Endothelial cell of umbilical vein (primary cell): ENCODE measurements around the gene SLC7A6. TPM values are rescaled to one million over a fixed set of nuclear protein-coding genes. Genes with fewer than 3 reads are reported as not detected.

Experiments used
- BruUV-seq: library from RNA; stranded (reverse); fragments of 400-500 nt; replicated peaks from 2 replicates; lab custom pipeline; 2021; lab: Mats Ljungman, UMichigan
- CTCF ChIA-PET: fragments of 300-600, 350-600 bp; sonication (Branson Sonifier 250); formaldehyde crosslinking; loops from one replicate; lab custom pipeline; 2021; ENCODE audit warnings: antibody characterized with exemption, inconsistent platforms; lab: Charles Lee
- POLR2A ChIA-PET: fragments of 300-600, 350-600 bp; sonication (Branson Sonifier 250); formaldehyde crosslinking; loops from one replicate; lab custom pipeline; 2021; ENCODE audit warnings: antibody characterized with exemption, inconsistent platforms; lab: Charles Lee
- DNase-seq: peaks from one replicate; pipeline ENCODE4 v3.0.0-alpha.2; 2011; ENCODE audit warnings: low read depth, low spot score
- FAIRE-seq: peaks from 2 replicates; lab custom pipeline; 2011; peaks lifted over from hg19 to GRCh38; lab: Jason Lieb, UNC
- H2AFZ ChIP-seq: 2 replicates; pipeline ENCODE4 v1.6.0; 2012; ENCODE audit warnings: low read depth, low read length, control low read depth, inconsistent platforms
- H3K27ac ChIP-seq: 2 replicates; pipeline ENCODE4 v1.5.1; 2011; ENCODE audit warnings: low read depth, mild to moderate bottlenecking, control low read depth, low read length, moderate library complexity; ENCODE audit not compliant: insufficient read depth
- H3K27me3 ChIP-seq, 2 experiments: 2 replicates each; pipeline versions ENCODE4 v1.6.0 to v1.6.1; 2011; ENCODE audit warnings: low read length in 2 of 2, mixed read lengths in 1 of 2; ENCODE audit not compliant: control insufficient read depth in 2 of 2, insufficient read depth in 2 of 2
- H3K36me3 ChIP-seq, 2 experiments: 2 replicates in 1 of 2; 3 replicates in 1 of 2; pipeline ENCODE4 v1.5.1; 2011; ENCODE audit warnings: low read length in 2 of 2, mild to moderate bottlenecking in 1 of 2, moderate library complexity in 1 of 2; ENCODE audit not compliant: control insufficient read depth in 2 of 2, insufficient read depth in 2 of 2; ENCODE audit errors: extremely low read depth in 1 of 2
- H3K4me1 ChIP-seq: 3 replicates; pipeline ENCODE4 v1.5.1; 2011; ENCODE audit warnings: mild to moderate bottlenecking, low read length; ENCODE audit not compliant: control insufficient read depth, insufficient read depth; ENCODE audit errors: extremely low read depth
- H3K4me2 ChIP-seq: 2 replicates; pipeline ENCODE4 v1.6.1; 2011; ENCODE audit warnings: low read length, control low read depth, mixed read lengths; ENCODE audit not compliant: insufficient read depth
- H3K4me3 ChIP-seq, 3 experiments: fragments of 200-600 bp in 1 of 3; sonication (generic), shearing (Covaris generic) in 1 of 3; replicated peaks in 1 of 3; 2 replicates each; pipeline ENCODE4 v1.5.1; 2011 to 2016; ENCODE audit warnings: control low read depth in 3 of 3, low read length in 3 of 3, mild to moderate bottlenecking in 2 of 3, inconsistent platforms in 1 of 3, low read depth in 1 of 3, moderate library complexity in 1 of 3; ENCODE audit not compliant: insufficient read depth in 1 of 3
- H3K79me2 ChIP-seq: 2 replicates; pipeline ENCODE4 v1.6.0; 2012; ENCODE audit warnings: low read length, inconsistent platforms; ENCODE audit not compliant: control insufficient read depth, insufficient read depth
- H3K9ac ChIP-seq: replicated peaks from 2 replicates; pipeline ENCODE3; 2011; ENCODE audit warnings: low read length, control low read depth; ENCODE audit not compliant: insufficient read depth; ENCODE audit errors: extremely low read depth
- H3K9me1 ChIP-seq: replicated peaks from 3 replicates; pipeline ENCODE4 v1.6.0; 2011; ENCODE audit warnings: mild to moderate bottlenecking, low read length; ENCODE audit not compliant: control insufficient read depth, insufficient read depth; ENCODE audit errors: extremely low read depth
- H3K9me3 ChIP-seq: replicated peaks from 2 replicates; pipeline ENCODE4 v1.5.1; 2012; ENCODE audit warnings: low read length, inconsistent platforms; ENCODE audit not compliant: control insufficient read depth, insufficient read depth
- H4K20me1 ChIP-seq: replicated peaks from 2 replicates; pipeline ENCODE3; 2011; ENCODE audit warnings: mild to moderate bottlenecking, low read length; ENCODE audit not compliant: control insufficient read depth, insufficient read depth; ENCODE audit errors: extremely low read depth
- CTCF ChIP-seq, 2 donors: IDR thresholded peaks; 1 replicate in 1 of 2; 2 replicates in 1 of 2; pipeline ENCODE4 v1.5.1; 2011; ENCODE audit warnings: low read length in 2 of 2, mild to moderate bottlenecking in 2 of 2, moderate library complexity in 2 of 2, control low read depth in 1 of 2, inconsistent platforms in 1 of 2, low read depth in 1 of 2; ENCODE audit not compliant: insufficient read depth in 1 of 2; ENCODE audit errors: extremely low read depth in 1 of 2
- EZH2 ChIP-seq: IDR thresholded peaks from 2 replicates; pipeline ENCODE4 v1.6.1; 2012; ENCODE audit warnings: borderline replicate concordance, low read depth, mild to moderate bottlenecking, moderate library complexity, low read length, inconsistent platforms; ENCODE audit not compliant: severe bottlenecking
- FOS ChIP-seq: IDR thresholded peaks from 2 replicates; pipeline ENCODE4 v1.6.1; 2011; ENCODE audit warnings: mild to moderate bottlenecking, low read length, moderate library complexity, borderline replicate concordance; ENCODE audit not compliant: insufficient read depth
- GATA2 ChIP-seq: IDR thresholded peaks from 2 replicates; pipeline ENCODE4 v1.7.0; 2011; ENCODE audit warnings: low read depth, mild to moderate bottlenecking, moderate library complexity, mixed read lengths, low read length; ENCODE audit not compliant: insufficient read length, insufficient read depth
- JUN ChIP-seq: IDR thresholded peaks from 2 replicates; pipeline ENCODE4 v1.6.1; 2011; ENCODE audit warnings: borderline replicate concordance, low read depth; ENCODE audit not compliant: insufficient read length, insufficient read depth
- MAX ChIP-seq: IDR thresholded peaks from 2 replicates; pipeline ENCODE4 v1.6.1; 2011; ENCODE audit not compliant: insufficient read depth, insufficient read length
- MYC ChIP-seq: IDR thresholded peaks from one replicate; pipeline ENCODE4 v1.6.1; 2011; ENCODE audit warnings: mild to moderate bottlenecking, low read depth, low read length
- POLR2A ChIP-seq: IDR thresholded peaks from 2 replicates; pipeline ENCODE4 v1.6.1; 2012; ENCODE audit warnings: low read depth, mild to moderate bottlenecking, control low read depth, low read length
- POLR2AphosphoS5 ChIP-seq: IDR thresholded peaks from 2 replicates; pipeline ENCODE4 v1.6.1; 2012; ENCODE audit warnings: low read depth, mild to moderate bottlenecking, control low read depth, low read length, moderate library complexity; ENCODE audit not compliant: insufficient read depth
- dilution Hi-C: fragments of 300-500 bp; cut with MboI; formaldehyde crosslinking; loops from one replicate; pipeline ENCODE4 v1.15.0; 2019; ENCODE audit warnings: low sequenced_read_pairs; ENCODE audit not compliant: extremely low pct_ligation_motif_present
- intact Hi-C: fragments of 100-400 bp; cut with micrococcal nuclease; formaldehyde crosslinking; loops from one replicate; pipeline ENCODE4 v1.10.0; 2022
- polyA plus RNA-seq, 4 experiments: library from polyadenylated mRNA; depleted of rRNA in 3 of 4; stranded (reverse) in 3 of 4; unstranded in 1 of 4; fragments of >200 nt; gene quantifications; 2 replicates each; pipeline versions ENCODE4 v1.2.1 to v1.2.3, GENCODE V29; 2011 to 2012; ENCODE audit warnings: missing spikeins in 1 of 4
- total RNA-seq: library from RNA; stranded (reverse); gene quantifications from 2 replicates; pipeline ENCODE4 v1.2.3, GENCODE V29; 2021

Gene SLC7A6
- total and polyA plus RNA-seq, 2 donors (not counting 3 experiments of a cell fraction or from before 2014, with no cell fraction given), result 68.0 to 86.5 TPM

- POLR2A ChIA-PET, result no interaction called here
These were observed 84.5 kb downstream of the SLC7A6 start for GRCh38 chr16:68348639-68349445.

More at GRCh38 chr16:68348639-68349445, 84.5 kb downstream of the SLC7A6 start:
- H3K27me3 ChIP-seq, result no peaks in the 10 kb centered on the region
- no peaks in the 10 kb centered on the region for H3K9me3 ChIP-seq
- no peak overlapping the region for H3K4me2 ChIP-seq
- H3K9ac ChIP-seq, result no peak overlapping the region
- DNase-seq (no peak), FAIRE-seq (no peak)
- no TSS peak for BruUV-seq
- CTCF ChIA-PET, result interaction anchor here (0.7 kb wide), 1 partner anchor 24 kb away, joined by 4 read pairs; no protein-coding TSS in a partner anchor
- no peak overlapping the region for H2AFZ ChIP-seq
- dilution Hi-C loops (no loop called here), intact Hi-C loops (no loop called here)
- H3K9me1 ChIP-seq, result no peaks in the 10 kb centered on the region
- no peak overlapping the region for H3K4me3 ChIP-seq
- H3K4me1 ChIP-seq, result no peaks in the 10 kb centered on the region
- H3K79me2 ChIP-seq, result no peaks in the 10 kb centered on the region
- TF ChIP-seq FOS (no peak), MAX (no peak), MYC (no peak), EZH2 (no peak), GATA2 (no peak), CTCF (IDR thresholded peaks at IDR 0.05; ENCODE audit: extremely low read depth in 1 of 2, insufficient read depth in 1 of 2, low read depth in 1 of 2, low read length in 2 of 2) (no peak), JUN (no peak), POLR2AphosphoS5 (no peak), POLR2A (no peak)
- peaks cover 3 to 49% of the 10 kb centered on the region in 2 experiments for H3K36me3 ChIP-seq
- H4K20me1 ChIP-seq, result no peaks in the 10 kb centered on the region
- H3K27ac ChIP-seq, result no peak overlapping the region
